K562 (cell line): ENCODE data around the gene ZBTB22. TPM values are rescaled to one million over a fixed set of nuclear protein-coding genes. Genes with fewer than 3 reads are reported as not detected.

ENCODE experiments used
- MAZ ChIP-seq, 2 experiments: fragments of 450-650 bp in 1 of 2; sonication (generic) in 1 of 2; formaldehyde crosslinking; IDR thresholded peaks in 1 of 2; conservative IDR thresholded peaks in 1 of 2; 2 replicates each; pipeline versions ENCODE4 v1.4.0 to v1.5.0; 2020; ENCODE audit warnings: mild to moderate bottlenecking in 1 of 2, missing genetic modification reagents in 1 of 2
- NFRKB ChIP-seq: fragments of 450-650 bp; IDR thresholded peaks from 2 replicates; pipeline ENCODE4 v1.6.1; 2016; ENCODE audit warnings: low read depth
- SMARCC2 ChIP-seq: fragments of 450-650 bp; IDR thresholded peaks from 2 replicates; pipeline ENCODE4 v1.6.1; 2017; ENCODE audit warnings: antibody characterized with exemption, moderate library complexity, mild to moderate bottlenecking, low read depth
- SPI1 ChIP-seq: IDR thresholded peaks from 2 replicates; pipeline ENCODE4 v1.6.1; 2011; ENCODE audit warnings: low read depth, low read length, control low read depth, borderline replicate concordance
- polyA plus RNA-seq, 8 experiments: library from polyadenylated mRNA; depleted of rRNA in 4 of 8; stranded (reverse) in 5 of 8; unstranded in 3 of 8; fragments of >200 nt; fragmentation: Nextera tagmentation in 2 of 8; fragmentation: Illumina TruSeq in 1 of 8; extraction: Ambion mirVana in 2 of 8; extraction: Trizol in 1 of 8; gene quantifications; 2 replicates each; pipeline versions ENCODE4 v1.2.1 to v1.2.3, GENCODE V29; 2011 to 2014; ENCODE audit warnings: inconsistent platforms in 1 of 8, missing spikeins in 1 of 8
- total RNA-seq, 7 experiments: library from RNA; depleted of rRNA in 6 of 7; stranded (reverse); fragments of >200 nt in 6 of 7; fragmentation: Illumina TruSeq in 2 of 7; extraction: Trizol in 2 of 7; gene quantifications; 2 replicates each; pipeline versions ENCODE4 v1.2.1 to v1.2.3, GENCODE V29; 2011 to 2021; ENCODE audit warnings: low replicate concordance in 1 of 7
- TF ChIP-seq, protein P1 (sequence below): fragments of 450-650 bp; IDR thresholded peaks from 2 replicates; pipeline ENCODE4 v1.6.1; 2016; ENCODE audit warnings: low read depth
- TF ChIP-seq, protein P2 (sequence below): fragments of 450-650 bp; IDR thresholded peaks from 2 replicates; pipeline ENCODE4 v1.6.1; 2018; ENCODE audit not compliant: partially characterized antibody
- TF ChIP-seq, protein P3 (sequence below), 2 experiments: fragments of 250-450 bp in 1 of 2; fragments of 450-650 bp in 1 of 2; sonication (Bioruptor Pico) in 1 of 2; IDR thresholded peaks; 2 replicates each; pipeline versions ENCODE4 v1.6.1 to v1.8.0; 2016 to 2021; ENCODE audit warnings: mild to moderate bottlenecking in 2 of 2, moderate library complexity in 2 of 2, missing compliant biosample characterization in 1 of 2, missing genetic modification characterization in 1 of 2
- TF ChIP-seq, protein P4 (sequence below): fragments of 200-400 bp; formaldehyde crosslinking; IDR thresholded peaks from 2 replicates; pipeline ENCODE4 v1.6.1; 2017; ENCODE audit warnings: mild to moderate bottlenecking, low read depth, low read length, moderate library complexity
- TF ChIP-seq, protein P5 (sequence below): fragments of 200-800 bp; sonication (Bioruptor generic); IDR thresholded peaks from 2 replicates; pipeline ENCODE4 v1.6.1; 2017; ENCODE audit warnings: missing genetic modification characterization, missing compliant biosample characterization

ZBTB22 gene
- total and polyA plus RNA-seq, 9 of the 15 experiments (the other 6 are each of a cell fraction or from before 2014, with no cell fraction given): 0.21 to 11.9 (median 7.1) TPM

DNA sequence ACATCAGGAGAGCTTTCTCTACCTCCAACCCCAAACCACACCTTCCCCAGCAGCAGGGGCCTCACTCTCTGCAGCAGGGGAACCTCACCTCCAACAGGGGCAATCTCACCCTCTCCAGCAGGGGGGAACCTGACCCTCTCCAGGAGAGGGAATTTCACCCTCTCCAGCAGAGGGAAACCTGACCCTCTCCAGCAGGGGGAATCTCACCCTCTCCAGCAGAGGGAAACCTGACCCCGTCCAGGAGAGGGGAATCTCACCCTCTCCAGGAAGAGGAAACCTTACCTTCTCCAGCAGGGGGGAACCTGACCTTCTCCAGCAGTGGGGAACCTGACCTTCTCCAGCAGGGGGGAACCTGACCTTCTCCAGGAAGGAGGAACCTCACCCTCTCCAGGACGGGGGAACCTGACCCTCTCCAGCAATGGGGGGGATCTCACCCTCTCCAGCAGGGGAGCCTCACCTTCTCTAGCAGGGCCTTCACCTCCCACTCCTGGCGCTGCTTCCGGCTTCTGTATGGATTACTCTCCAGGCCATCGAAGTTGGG lies 37.5 kb downstream of the ZBTB22 start (continued):
- TF ChIP-seq, protein P1, sequence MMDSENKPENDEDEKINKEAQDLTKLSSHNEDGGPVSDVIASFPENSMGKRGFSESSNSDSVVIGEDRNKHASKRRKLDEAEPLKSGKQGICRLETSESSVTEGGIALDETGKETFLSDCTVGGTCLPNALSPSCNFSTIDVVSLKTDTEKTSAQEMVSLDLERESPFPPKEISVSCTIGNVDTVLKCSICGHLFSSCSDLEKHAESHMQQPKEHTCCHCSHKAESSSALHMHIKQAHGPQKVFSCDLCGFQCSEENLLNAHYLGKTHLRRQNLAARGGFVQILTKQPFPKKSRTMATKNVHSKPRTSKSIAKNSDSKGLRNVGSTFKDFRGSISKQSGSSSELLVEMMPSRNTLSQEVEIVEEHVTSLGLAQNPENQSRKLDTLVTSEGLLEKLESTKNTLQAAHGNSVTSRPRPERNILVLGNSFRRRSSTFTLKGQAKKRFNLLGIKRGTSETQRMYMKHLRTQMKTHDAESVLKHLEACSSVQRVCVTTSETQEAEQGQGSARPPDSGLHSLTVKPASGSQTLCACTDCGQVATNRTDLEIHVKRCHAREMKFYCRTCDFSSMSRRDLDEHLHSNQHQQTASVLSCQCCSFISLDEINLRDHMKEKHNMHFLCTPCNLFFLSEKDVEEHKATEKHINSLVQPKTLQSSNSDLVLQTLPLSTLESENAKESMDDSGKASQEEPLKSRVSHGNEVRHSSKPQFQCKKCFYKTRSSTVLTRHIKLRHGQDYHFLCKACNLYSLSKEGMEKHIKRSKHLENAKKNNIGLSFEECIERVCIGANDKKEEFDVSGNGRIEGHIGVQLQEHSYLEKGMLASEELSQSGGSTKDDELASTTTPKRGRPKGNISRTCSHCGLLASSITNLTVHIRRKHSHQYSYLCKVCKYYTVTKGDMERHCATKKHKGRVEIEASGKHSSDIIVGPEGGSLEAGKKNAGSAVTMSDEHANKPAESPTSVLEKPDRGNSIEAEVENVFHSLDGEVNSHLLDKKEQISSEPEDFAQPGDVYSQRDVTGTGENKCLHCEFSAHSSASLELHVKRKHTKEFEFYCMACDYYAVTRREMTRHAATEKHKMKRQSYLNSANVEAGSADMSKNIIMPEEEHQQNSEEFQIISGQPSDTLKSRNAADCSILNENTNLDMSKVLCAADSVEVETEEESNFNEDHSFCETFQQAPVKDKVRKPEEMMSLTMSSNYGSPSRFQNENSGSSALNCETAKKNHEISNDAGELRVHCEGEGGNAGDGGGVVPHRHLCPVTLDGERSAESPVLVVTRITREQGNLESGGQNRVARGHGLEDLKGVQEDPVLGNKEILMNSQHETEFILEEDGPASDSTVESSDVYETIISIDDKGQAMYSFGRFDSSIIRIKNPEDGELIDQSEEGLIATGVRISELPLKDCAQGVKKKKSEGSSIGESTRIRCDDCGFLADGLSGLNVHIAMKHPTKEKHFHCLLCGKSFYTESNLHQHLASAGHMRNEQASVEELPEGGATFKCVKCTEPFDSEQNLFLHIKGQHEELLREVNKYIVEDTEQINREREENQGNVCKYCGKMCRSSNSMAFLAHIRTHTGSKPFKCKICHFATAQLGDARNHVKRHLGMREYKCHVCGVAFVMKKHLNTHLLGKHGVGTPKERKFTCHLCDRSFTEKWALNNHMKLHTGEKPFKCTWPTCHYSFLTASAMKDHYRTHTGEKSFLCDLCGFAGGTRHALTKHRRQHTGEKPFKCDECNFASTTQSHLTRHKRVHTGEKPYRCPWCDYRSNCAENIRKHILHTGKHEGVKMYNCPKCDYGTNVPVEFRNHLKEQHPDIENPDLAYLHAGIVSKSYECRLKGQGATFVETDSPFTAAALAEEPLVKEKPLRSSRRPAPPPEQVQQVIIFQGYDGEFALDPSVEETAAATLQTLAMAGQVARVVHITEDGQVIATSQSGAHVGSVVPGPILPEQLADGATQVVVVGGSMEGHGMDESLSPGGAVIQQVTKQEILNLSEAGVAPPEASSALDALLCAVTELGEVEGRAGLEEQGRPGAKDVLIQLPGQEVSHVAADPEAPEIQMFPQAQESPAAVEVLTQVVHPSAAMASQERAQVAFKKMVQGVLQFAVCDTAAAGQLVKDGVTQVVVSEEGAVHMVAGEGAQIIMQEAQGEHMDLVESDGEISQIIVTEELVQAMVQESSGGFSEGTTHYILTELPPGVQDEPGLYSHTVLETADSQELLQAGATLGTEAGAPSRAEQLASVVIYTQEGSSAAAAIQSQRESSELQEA: no peak
- TF ChIP-seq, protein P2, sequence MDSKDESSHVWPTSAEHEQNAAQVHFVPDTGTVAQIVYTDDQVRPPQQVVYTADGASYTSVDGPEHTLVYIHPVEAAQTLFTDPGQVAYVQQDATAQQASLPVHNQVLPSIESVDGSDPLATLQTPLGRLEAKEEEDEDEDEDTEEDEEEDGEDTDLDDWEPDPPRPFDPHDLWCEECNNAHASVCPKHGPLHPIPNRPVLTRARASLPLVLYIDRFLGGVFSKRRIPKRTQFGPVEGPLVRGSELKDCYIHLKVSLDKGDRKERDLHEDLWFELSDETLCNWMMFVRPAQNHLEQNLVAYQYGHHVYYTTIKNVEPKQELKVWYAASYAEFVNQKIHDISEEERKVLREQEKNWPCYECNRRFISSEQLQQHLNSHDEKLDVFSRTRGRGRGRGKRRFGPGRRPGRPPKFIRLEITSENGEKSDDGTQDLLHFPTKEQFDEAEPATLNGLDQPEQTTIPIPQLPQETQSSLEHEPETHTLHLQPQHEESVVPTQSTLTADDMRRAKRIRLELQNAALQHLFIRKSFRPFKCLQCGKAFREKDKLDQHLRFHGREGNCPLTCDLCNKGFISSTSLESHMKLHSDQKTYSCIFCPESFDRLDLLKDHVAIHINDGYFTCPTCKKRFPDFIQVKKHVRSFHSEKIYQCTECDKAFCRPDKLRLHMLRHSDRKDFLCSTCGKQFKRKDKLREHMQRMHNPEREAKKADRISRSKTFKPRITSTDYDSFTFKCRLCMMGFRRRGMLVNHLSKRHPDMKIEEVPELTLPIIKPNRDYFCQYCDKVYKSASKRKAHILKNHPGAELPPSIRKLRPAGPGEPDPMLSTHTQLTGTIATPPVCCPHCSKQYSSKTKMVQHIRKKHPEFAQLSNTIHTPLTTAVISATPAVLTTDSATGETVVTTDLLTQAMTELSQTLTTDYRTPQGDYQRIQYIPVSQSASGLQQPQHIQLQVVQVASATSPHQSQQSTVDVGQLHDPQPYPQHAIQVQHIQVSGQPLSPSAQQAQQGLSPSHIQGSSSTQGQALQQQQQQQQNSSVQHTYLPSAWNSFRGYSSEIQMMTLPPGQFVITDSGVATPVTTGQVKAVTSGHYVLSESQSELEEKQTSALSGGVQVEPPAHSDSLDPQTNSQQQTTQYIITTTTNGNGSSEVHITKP: peak; percentile 89
- TF ChIP-seq, protein P3, sequence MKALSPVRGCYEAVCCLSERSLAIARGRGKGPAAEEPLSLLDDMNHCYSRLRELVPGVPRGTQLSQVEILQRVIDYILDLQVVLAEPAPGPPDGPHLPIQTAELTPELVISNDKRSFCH (CRISPR knock-in tag; IDR thresholded peaks at IDR 0.05): no peak
- TF ChIP-seq, protein P3 (tag; IDR thresholded peaks at IDR 0.05): peak; percentile 80; the same call in 1 of the 2 replicates
- TF ChIP-seq, protein P4, sequence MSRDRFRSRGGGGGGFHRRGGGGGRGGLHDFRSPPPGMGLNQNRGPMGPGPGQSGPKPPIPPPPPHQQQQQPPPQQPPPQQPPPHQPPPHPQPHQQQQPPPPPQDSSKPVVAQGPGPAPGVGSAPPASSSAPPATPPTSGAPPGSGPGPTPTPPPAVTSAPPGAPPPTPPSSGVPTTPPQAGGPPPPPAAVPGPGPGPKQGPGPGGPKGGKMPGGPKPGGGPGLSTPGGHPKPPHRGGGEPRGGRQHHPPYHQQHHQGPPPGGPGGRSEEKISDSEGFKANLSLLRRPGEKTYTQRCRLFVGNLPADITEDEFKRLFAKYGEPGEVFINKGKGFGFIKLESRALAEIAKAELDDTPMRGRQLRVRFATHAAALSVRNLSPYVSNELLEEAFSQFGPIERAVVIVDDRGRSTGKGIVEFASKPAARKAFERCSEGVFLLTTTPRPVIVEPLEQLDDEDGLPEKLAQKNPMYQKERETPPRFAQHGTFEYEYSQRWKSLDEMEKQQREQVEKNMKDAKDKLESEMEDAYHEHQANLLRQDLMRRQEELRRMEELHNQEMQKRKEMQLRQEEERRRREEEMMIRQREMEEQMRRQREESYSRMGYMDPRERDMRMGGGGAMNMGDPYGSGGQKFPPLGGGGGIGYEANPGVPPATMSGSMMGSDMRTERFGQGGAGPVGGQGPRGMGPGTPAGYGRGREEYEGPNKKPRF: no peak
- TF ChIP-seq, protein P5, sequence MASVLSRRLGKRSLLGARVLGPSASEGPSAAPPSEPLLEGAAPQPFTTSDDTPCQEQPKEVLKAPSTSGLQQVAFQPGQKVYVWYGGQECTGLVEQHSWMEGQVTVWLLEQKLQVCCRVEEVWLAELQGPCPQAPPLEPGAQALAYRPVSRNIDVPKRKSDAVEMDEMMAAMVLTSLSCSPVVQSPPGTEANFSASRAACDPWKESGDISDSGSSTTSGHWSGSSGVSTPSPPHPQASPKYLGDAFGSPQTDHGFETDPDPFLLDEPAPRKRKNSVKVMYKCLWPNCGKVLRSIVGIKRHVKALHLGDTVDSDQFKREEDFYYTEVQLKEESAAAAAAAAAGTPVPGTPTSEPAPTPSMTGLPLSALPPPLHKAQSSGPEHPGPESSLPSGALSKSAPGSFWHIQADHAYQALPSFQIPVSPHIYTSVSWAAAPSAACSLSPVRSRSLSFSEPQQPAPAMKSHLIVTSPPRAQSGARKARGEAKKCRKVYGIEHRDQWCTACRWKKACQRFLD: no peak
- TF ChIP-seq SPI1 (peak; percentile 79; the same call in 1 of the 2 replicates), SMARCC2 (no peak), MAZ (CRISPR knock-in tag; conservative IDR thresholded peaks at IDR 0.05 in 1 of 2, IDR thresholded peaks at IDR 0.05 in 1 of 2) (peak; percentile 64 to 94; a peak in 3 of 4 replicates), NFRKB (no peak)
